HTR-8/SVneo (cell line): ENCODE data around the gene LTN1.
"Not testable (repeated sequence)": the region's sequence is repeated elsewhere in the genome, so short reads cannot be mapped to it uniquely, and the experiment has no call there.

Experiments
- DNase-seq: peaks from one replicate; pipeline ENCODE4 v3.0.0; 2011; ENCODE audit warnings: low spot score, mixed read lengths; ENCODE audit not compliant: insufficient read length
- FAIRE-seq: peaks from 2 replicates; lab custom pipeline; 2011; peaks lifted over from hg19 to GRCh38; lab: Jason Lieb, UNC

The LTN1 gene

DNA sequence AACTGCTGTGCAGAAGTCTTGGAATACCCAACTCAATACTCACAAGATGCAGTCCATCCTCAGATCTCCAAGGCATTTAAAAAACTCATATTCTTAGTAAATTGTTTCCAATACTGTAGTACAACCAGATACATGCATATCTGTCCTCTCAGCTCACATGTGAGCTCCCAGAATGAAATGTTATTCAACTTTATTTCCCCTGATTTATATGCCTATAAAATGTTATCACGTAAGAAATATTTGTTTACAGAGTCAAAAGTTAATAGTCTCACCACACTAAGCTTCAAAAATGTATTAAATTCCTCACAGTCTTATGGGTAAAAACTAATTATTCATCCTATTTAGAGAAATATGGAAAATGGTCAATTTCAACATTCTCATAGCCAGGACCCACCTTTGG, 56.6 kb downstream of the LTN1 start:
- FAIRE-seq (no peak), DNase-seq (no peak)

DNA sequence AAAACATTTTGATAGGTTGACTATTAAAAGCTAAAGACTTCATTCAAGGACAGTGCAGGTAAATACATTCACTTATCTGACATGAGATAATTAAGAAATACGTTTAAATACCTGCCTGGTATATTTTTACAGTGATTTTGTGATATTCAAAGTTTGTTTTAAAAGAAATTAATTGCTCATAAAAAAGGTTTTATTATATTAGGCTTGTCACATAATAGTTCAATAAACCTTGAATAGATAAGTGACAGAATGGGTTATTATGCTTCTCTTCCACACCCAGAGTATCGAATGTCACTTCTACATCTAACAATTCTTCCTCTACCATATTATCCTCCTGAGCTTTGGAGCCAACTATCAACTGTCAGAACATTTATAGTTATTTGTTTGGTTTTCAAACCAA, 60.0 kb downstream of the LTN1 start:
- no peak for FAIRE-seq

DNA sequence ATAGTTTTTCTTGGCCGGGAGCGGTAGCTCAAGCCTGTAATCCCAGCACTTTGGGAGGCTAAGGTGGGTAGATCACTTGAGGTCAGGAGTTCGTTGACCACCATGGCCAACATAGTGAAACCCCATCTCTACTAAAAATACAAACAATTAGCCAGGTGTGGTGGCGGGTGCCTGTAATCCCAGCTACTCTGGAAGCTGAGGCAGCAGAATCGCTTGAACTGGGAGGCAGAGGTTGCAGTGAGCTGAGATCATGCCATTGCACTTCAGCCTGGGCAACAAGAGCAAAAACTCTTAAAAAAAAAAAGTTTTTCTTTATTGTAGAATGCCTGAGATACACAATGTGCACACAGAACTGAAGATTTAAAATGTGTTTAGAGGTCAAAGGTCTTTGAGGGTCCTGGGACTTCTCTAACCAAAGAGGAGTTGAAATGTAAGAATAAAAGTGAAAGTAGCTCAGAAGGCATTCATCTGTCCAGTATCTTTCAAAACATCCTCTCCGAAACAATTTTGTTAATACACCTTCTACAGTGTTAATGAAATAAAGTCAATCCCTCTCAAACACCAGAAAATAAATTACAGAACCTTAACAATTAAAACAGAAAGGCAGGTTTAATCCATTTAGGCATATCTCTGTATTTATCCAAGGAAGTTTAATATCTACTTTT, 60.8 kb downstream of the LTN1 start:
- FAIRE-seq, DNase-seq: not testable (repeated sequence)

More for the DNA sequence above, 60.0 kb downstream of the LTN1 start:
- DNase-seq, result no peak

DNA sequence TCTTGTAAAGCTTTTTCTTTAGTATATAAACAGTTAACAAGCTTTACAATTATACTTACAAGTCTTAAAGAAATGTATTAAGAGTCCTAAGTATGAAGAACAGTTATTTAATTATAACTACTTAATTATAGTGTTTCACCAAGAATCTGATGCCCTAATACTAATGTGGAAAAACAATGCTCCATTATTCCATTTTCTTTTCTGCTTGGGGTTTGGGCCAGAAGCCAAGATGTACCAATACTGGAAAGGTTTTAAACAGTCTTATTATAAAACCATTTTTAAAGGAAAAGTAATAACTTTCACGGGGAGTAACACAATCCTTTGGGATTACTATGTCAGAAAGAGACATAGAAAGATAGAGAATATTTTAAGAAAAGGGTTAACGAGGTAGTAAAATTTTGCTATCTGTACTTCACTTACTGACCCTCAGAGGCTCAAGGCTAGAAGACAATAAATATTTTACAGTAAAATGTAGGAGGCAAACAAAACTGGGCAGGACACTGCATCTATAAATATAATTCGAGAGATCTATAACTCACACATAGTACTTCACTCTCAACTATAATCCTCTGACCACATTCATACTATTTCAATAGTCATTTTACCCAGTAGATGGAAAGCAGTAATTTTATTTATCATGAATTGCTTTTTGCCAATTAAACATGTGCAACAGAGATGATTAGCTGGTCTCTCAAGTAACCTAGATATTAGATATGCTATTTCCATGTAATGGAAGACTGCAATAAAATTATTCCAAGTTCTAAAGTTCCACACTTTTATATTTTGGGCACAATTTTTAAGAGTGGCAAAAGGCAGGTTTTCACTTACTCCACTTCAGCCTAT, 63.9 kb downstream of the LTN1 start:
- DNase-seq, result no peak
- FAIRE-seq, result no peak

DNA sequence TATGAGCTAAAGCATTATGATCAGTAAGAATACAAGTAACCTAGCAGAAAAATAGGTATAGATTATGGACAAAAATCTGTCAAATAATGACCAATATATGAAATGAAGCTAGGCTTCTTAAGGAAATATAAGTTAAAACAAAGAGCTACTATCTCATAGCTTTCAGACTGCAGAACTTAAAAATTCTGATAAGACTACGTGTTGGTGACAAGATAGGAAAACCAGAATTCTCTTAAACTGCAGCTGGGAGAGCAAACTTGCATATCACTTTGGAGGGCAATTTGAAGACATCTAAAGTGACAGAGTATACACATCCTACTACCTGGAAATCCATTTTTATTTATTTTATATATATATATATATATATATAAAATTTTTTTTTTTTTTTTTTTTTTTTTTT, 65.5 kb downstream of the LTN1 start:
- no peak for FAIRE-seq
- no peak for DNase-seq

DNA sequence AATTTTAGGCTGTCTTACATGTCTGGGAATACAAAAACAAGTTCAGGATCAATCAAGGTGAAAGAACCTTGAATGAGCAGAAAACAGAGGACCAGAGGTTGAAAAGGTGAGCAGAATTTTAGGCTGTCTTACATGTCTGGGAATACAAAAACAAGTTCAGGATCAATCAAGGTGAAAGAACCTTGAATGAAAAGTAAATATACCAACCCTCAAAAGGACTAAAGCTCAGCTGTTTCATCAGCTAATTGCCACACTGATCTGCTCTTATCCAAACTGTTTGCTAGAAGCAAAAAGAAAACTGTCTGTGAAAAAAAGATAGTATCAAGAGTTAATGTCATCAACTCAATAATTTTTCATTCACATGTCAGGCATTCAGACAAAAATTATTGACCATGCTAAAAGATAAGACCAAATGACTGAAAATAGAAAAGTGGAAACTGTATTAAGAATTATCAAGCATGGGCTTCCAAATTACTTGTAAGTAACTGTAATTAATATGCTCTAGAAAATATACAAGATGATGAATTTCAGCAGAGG, 69.2 kb downstream of the LTN1 start:
- FAIRE-seq (no peak), DNase-seq (no peak)

DNA sequence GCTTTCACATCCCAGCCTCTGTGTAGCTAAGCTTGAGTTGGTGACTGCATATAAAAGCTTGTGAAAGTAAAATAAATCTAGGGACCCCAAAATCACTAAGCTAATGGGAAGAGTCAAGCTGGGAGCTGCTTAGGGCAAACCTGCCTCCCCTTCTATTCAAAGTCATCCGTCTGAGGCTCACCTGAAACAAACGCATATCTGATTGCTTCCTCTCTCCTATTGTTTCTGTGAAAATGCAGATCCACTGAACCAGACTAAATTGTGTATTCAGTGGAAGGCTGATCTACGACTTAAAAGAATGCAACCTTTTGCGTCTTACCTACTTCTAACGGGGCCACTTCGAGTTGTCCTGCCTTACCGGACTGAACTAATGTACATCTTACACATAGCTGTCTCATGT, 70.3 kb downstream of the LTN1 start:
- no peak for DNase-seq
- no peak for FAIRE-seq

DNA sequence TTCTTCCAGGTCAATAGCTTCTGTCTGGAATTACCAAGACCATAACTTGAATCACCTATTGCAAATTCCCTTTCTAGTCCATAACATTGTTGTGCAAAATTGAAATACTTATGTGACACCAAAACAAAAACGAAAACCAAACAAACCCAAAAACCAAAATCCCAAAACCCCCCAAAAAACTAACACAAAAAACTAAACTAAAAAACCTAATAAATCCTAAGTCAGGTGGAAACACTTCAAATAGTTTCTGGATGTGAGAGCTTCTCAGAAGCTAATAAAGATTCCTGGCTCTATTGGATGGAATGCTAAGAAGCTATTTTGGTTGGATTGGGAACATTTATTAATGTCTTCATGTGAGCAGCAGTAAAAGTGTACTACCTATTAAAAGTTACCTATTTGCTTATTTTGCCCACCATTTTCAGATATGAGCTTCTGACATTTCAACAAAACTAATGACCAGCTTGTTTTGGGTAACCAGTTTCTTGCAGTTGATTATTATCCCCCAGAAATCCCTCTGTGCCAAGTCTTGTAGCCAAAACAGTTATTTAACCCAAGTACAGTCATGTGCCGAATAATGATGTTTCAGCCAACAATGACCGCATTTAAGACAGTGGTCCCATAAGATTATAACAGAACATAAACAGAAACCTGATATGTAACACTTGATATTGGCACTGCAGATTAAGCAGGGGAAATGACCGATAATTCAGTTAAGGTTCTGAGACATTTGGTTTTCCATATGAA, 76.4 kb downstream of the LTN1 start:
- FAIRE-seq, result no peak

DNA sequence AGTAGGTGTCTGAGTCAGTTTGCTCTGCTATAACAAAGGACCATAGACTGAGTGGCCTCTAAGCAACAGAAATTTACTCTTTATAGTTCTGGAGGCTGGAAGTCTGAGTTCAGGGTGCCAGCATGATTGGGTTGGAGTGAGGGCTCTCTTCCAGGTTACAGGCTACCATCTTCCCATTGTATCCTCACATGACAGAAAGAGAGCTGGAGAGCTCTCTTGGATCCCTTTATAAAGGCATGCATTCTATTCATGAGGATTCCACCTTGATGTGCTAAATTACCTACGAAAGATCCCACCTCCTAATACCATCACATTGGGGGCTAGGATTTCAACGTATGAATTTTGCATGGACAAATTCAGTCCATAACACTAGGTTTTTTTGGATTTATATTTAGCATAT, 79.6 kb downstream of the LTN1 start:
- no peak for FAIRE-seq

More for the DNA sequence above, 76.4 kb downstream of the LTN1 start:
- DNase-seq, result no peak

DNA sequence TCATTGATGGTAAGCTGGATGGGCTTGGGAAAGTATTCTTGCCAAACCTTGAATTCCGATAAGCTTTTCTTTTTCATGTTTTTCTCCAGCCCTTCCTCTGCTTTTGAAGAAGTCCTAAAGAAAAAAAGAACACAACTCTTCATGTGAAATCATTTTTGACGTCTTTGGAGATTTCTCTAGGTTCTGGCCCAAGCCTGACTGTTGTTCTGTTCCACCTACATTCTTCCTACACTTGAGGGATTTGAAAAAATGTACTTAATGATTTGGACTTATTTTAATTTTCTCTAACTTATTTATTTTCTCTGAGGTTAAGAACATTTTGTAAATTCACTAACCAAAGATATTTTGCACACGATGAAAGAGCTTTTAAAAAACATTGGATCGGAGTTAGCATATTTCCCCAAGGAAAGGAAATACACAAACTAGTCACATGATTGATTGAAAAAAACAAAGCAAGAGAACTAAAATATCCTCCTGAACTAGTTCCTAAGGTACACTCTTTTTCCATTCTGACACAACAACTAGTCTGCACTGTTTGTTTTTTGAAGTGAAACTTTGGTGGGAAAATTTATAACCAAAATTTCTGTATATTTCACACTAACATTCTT, 82.3 kb downstream of the LTN1 start:
- FAIRE-seq (no peak), DNase-seq (no peak)

More for the DNA sequence above, 79.6 kb downstream of the LTN1 start:
- DNase-seq, result no peak

DNA sequence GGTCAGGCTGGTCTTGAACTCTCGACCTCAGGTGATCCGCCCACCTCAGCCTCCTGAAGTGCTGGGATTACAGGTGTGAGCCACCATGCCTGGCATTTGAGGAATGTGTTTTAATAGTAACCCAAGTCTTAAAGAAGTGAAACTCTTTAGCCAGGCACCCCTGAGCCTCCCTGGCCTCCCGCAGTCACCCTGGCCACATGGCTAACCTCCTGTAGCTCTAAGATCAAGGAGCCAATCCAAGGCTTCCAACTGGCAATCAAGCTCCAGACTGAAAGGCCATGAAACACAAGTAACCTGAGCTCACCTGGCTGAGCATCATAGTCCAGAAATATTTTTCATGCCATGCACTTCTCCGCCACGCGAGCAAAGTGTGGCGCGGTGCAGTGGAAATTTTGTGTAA, 84.3 kb downstream of the LTN1 start:
- DNase-seq (no peak), FAIRE-seq (no peak)

DNA sequence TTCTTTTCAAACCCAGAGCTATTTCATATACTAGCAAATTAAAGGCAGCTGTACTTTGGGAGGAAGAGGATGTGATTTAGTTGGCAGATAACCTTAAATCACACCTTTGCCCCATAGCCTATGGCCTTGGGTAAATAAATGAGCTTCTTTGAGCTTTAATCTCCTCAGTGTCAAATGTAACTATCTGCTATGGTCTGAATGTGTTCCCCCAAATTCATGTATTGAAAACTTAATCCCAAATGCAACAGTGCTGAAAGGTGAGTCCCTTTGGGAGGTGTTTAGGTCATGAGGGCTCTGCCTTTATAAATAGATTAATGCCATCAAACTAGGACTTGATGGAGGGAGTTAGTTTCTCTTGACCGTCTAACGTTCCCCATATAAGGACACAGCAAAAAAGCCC, 85.8 kb downstream of the LTN1 start:
- FAIRE-seq (no peak), DNase-seq (no peak)

DNA sequence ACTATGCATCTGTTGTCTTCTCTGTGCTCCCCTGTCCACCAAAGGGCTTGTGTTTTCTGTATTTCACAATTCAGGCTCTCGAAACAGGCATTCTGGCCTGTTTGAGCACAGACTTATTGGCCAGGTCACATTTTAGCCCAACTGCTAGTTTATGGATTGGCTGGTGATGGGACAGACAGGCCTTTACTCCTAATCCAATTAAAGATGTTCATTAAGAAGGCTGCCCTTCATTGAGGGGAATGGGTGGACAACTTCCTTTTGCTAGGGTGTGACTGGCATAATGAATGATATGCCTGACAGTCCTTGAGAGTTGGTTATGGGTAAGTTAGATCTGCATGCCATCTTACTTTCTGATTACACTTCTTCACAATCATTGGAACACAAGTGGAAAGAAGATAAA, 86.4 kb downstream of the LTN1 start:
- no peak for FAIRE-seq
- no peak for DNase-seq

DNA sequence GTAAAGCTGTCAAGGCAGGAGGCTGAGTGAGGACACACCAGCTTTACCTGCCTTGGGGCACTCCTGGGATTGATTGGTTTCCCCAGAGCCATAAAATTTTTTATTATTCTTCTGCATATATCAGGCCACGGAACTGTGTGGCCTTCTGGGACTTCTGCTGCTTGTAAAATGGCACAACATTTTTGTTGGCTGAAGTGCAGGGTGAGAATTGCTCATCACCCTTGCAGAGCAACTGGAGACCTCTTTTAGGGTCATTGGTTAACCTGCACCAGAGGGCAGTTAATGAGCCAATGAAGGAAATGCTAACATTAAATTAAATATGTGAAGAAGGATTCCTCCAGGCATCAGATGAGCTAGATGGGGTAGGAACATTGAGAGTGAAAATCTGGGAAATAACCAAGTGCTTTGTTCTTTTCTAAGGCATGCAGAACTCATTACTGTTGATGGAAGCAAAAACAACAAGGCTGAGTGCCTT, 87.7 kb downstream of the LTN1 start:
- no peak for DNase-seq
- no peak for FAIRE-seq

DNA sequence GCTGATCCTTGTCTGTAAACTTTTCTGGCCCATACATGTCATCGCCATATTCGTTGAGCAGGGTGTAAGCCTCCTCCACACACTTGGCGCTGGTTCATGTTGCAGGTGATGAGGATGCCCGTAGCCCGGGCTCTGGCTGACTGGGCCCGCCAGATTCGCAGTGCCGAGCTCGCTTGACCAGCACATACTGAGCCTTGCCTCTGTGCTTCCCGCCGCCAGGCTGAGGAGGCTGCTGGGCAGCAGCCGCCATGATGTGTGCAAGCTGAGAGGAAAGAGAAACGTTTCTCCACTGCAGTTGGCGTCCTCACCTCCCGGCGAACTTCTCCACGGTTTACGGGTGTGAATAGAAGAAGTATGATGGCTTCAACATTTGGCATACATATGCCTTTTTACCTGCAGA, 89.2 kb downstream of the LTN1 start:
- FAIRE-seq, result no peak
- DNase-seq, result no peak

DNA sequence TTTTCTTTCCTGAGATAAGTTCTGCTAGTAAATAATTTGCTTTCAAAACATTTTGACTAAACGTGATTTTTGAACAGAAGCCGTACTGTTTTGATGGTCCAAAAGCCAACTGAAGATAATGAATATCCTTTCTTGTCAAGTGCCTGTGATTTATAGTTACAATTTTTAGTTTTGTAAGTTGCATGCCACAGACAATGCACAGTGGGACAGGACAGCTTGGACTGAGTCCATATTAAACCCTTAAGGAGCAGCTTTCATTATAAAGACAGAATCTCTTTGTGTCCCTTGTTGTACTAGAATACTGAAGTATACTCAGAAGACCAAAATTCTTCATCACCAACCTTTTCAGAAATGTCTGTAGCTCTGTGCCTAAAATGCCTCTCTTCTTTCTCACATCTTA, 92.2 kb downstream of the LTN1 start:
- DNase-seq (no peak), FAIRE-seq (no peak)

DNA sequence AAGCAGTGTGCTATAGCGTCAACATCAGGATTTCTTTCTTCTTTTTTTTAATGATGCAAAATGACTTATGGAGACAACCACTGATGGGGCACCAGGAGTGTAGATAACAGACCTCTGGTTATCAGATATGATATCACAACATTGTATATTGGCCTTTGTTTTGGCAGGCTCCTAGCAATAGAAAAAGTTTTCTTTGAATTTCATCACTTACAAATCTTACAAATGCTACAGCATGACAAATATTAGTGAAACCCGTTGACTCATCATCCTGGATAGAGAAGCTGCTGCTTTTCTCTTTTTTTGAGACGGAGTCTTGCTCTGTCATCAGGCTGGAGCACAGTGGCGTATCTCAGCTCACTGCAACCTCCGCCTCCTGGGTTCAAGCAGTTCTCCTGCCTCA, 92.9 kb downstream of the LTN1 start:
- FAIRE-seq, result no peak
- DNase-seq, result no peak

DNA sequence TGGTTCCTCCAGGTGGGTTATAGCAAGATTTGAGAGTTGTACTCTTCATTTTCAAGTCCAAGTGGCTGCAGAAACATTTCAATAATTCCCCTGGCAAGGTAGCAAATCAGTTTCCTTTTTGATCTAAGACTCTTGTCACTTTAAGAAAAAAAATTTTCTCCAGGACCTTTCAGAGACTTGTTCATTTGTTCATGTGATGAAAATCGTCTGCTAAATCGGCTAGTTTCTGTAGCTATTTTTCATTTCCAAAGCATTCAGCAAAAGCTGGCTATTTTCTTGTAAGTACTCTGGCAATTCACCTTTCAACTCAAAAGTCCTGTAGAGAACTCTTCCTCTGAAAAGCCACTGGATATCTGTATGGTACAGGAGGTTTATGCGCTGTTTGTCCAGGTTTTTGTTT, 93.5 kb downstream of the LTN1 start:
- FAIRE-seq (no peak), DNase-seq (no peak)

DNA sequence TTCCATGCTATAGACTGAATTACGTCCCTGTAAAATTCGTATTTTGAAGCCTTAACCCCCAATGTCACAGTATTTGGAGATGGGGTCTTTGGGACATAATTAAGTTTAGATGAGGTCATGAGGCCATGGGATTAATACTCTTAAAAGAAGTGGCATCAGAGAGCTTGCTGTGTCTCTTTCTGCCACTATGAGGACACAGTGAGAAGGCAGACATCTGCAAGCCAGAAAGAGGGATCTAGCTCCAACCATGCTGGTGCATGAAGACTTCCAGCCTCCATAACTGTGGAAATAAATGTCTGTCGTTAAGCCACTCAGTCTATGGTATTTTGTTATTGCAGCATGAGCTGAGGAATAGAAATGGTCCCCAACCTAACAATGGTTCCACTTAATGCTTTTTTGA, 99.0 kb downstream of the LTN1 start:
- DNase-seq (no peak), FAIRE-seq (no peak)
